GM12873 (cell line): ENCODE measurements around the gene DLX1.

Experiments
- CTCF ChIP-seq: IDR thresholded peaks from 2 replicates; pipeline ENCODE4 v1.5.1; 2012; ENCODE audit warnings: low read depth, mild to moderate bottlenecking, moderate library complexity, low read length, control low read depth; ENCODE audit not compliant: insufficient read depth; ENCODE audit errors: missing control alignments

Gene DLX1

GRCh38 chr2:172085460-172086159 lies at the start of gene DLX1:
TSS of gene DLX1 (plus strand) at chr2:172085507. CDS start at chr2:172085678, 171 bp downstream.
- TF ChIP-seq CTCF: no peak

GRCh38 chr2:172038121-172038520 lies 47.2 kb upstream of the DLX1 start:
- no peak for TF ChIP-seq CTCF

- no peak for TF ChIP-seq CTCF
Observed at GRCh38 chr2:172038604-172039003, 46.7 kb upstream of the DLX1 start.

GRCh38 chr2:172039011-172039704 lies 46.1 kb upstream of the DLX1 start:
- TF ChIP-seq CTCF: no peak

- TF ChIP-seq CTCF: no peak
Observed at GRCh38 chr2:172040311-172040710, 45.0 kb upstream of the DLX1 start.

GRCh38 chr2:172046080-172046678 lies 39.1 kb upstream of the DLX1 start:
- no peak for TF ChIP-seq CTCF

- TF ChIP-seq CTCF: no peak
Observed at GRCh38 chr2:172046866-172047565, 38.3 kb upstream of the DLX1 start.
